GM23338 (cell line): ENCODE data around the gene GALNT15.

Experiments used
- CREB1 ChIP-seq: fragments of 250-450 bp; sonication (Bioruptor Pico); IDR thresholded peaks from 2 replicates; pipeline ENCODE4 v1.5.0; 2020; ENCODE audit warnings: low read depth, mild to moderate bottlenecking, moderate library complexity
- CTCF ChIP-seq, 2 experiments: fragments of 200-600 bp in 1 of 2; sonication (generic) in 1 of 2; conservative IDR thresholded peaks; 2 replicates each; pipeline versions ENCODE4 v1.5.1 to v1.6.1; 2016 to 2017; ENCODE audit warnings: antibody characterized with exemption in 2 of 2, low read depth in 2 of 2, mild to moderate bottlenecking in 2 of 2, moderate library complexity in 1 of 2
- ETS1 ChIP-seq: IDR thresholded peaks from 2 replicates; pipeline ENCODE4 v1.6.1; 2016; ENCODE audit warnings: antibody characterized with exemption
- EZH2 ChIP-seq: fragments of 200-600 bp; sonication (generic); IDR thresholded peaks from one replicate; pipeline ENCODE4 v1.8.0; 2017; ENCODE audit warnings: antibody characterized with exemption, mild to moderate bottlenecking, low read depth; ENCODE audit not compliant: unreplicated experiment
- EZH2phosphoT487 ChIP-seq: fragments of 200-600 bp; sonication (generic); IDR thresholded peaks from one replicate; pipeline ENCODE4 v1.8.1; 2018; ENCODE audit warnings: antibody characterized with exemption; ENCODE audit not compliant: unreplicated experiment
- POLR2AphosphoS5 ChIP-seq: IDR thresholded peaks from 2 replicates; pipeline ENCODE4 v1.6.1; 2016; ENCODE audit warnings: antibody characterized with exemption, low read depth

GRCh38 chr3:16188071-16188470 lies 13.6 kb downstream of the GALNT15 start:
- TF ChIP-seq CTCF (conservative IDR thresholded peaks at IDR 0.05; ENCODE audit: low read depth in 2 of 2) = 0 out of 4 replicates have a peak, but pooled peaks of 1 of the 2 experiments have one; percentile 7
- no peak for TF ChIP-seq CREB1 (CRISPR knock-in tag)
- TF ChIP-seq POLR2AphosphoS5 = no peak
- no peak for TF ChIP-seq EZH2
- TF ChIP-seq EZH2phosphoT487 = no peak
- TF ChIP-seq ETS1 = no peak
